ENCODE measurements around the gene LBHD2.

- TF ChIP-seq CTCF (IDR thresholded peaks at IDR 0.05 in 8 of 11, conservative IDR thresholded peaks at IDR 0.05 in 3 of 11) (no peak), POLR2AphosphoS5 (IDR thresholded peaks at IDR 0.05) (peak in 1 of 3 donors; percentile 32)
Observed at GRCh38 chr14:103116636-103117035, 32.6 kb downstream of the LBHD2 start.
